IMR-90 (cell line): Measurements from ENCODE around the gene GUCD1. TPM values are rescaled to one million over a fixed set of nuclear protein-coding genes. Genes with fewer than 3 reads are reported as not detected.

Source experiments
- ATAC-seq: fragments of 200-7000 bp; cut with Tn5 transposase; 2 replicates; pipeline ENCODE4 v1.9.1; 2020; ENCODE audit warnings: low read depth, mild to moderate bottlenecking, moderate library complexity
- BruUV-seq: library from RNA; stranded (reverse); fragments of 400-500 nt; replicated peaks from 2 replicates; lab custom pipeline; 2021; lab: Mats Ljungman, UMichigan
- CTCF ChIA-PET: fragments of 300-600 bp; formaldehyde crosslinking; extraction: SDS; loops from one replicate; lab custom pipeline; 2021; ENCODE audit warnings: antibody characterized with exemption; lab: Yijun Ruan, JAX
- POLR2A ChIA-PET: fragments of 300-600 bp; sonication (Branson Sonifier 250); formaldehyde crosslinking; loops from one replicate; lab custom pipeline; 2022; ENCODE audit warnings: antibody characterized with exemption; ENCODE audit not compliant: unreplicated experiment; lab: Charles Lee
- DNase-seq: peaks from one replicate; pipeline ENCODE4 v3.0.0; 2013
- H2AFZ ChIP-seq: replicated peaks from 2 replicates; pipeline ENCODE3; 2013; ENCODE audit warnings: low read length, mild to moderate bottlenecking; ENCODE audit not compliant: poor library complexity
- H2AK5ac ChIP-seq: 2 replicates; pipeline ENCODE4 v1.6.1; 2013; ENCODE audit warnings: low read depth, low read length, inconsistent platforms
- H2AK9ac ChIP-seq: replicated peaks from 2 replicates; pipeline ENCODE3; 2013; ENCODE audit warnings: mild to moderate bottlenecking, low read depth, low read length, moderate library complexity; ENCODE audit not compliant: poor library complexity
- H2BK120ac ChIP-seq: 2 replicates; pipeline ENCODE4 v1.6.1; 2013; ENCODE audit warnings: low read depth, low read length, inconsistent platforms
- H2BK15ac ChIP-seq: 3 replicates; pipeline ENCODE4 v1.6.1; 2013; ENCODE audit warnings: low read depth, low read length, inconsistent platforms
- H2BK20ac ChIP-seq: 2 replicates; pipeline ENCODE4 v1.6.1; 2013; ENCODE audit warnings: low read depth, mild to moderate bottlenecking, inconsistent platforms, low read length, moderate library complexity
- H2BK5ac ChIP-seq: 2 replicates; pipeline ENCODE4 v1.6.1; 2013; ENCODE audit warnings: mild to moderate bottlenecking, low read depth, low read length, inconsistent platforms; ENCODE audit not compliant: poor library complexity, severe bottlenecking
- H3K14ac ChIP-seq: replicated peaks from 2 replicates; pipeline ENCODE4 v1.6.1; 2013; ENCODE audit warnings: low read depth, low read length, inconsistent platforms
- H3K18ac ChIP-seq: 2 replicates; pipeline ENCODE4 v1.6.1; 2013; ENCODE audit warnings: low read depth, low read length, control low read depth
- H3K23ac ChIP-seq: 2 replicates; pipeline ENCODE4 v1.6.1; 2013; ENCODE audit warnings: low read depth, low read length, inconsistent platforms
- H3K27ac ChIP-seq: 2 replicates; pipeline ENCODE4 v1.5.1; 2013; ENCODE audit warnings: mild to moderate bottlenecking, control low read depth, low read length; ENCODE audit not compliant: insufficient read depth
- H3K27me3 ChIP-seq: 2 replicates; pipeline ENCODE4 v1.6.1; 2013; ENCODE audit warnings: low read length; ENCODE audit not compliant: control insufficient read depth, insufficient read depth
- H3K36me3 ChIP-seq: 2 replicates; pipeline ENCODE4 v1.6.1; 2013; ENCODE audit warnings: low read length, mixed read lengths; ENCODE audit not compliant: control insufficient read depth, insufficient read depth
- H3K4ac ChIP-seq: 2 replicates; pipeline ENCODE4 v1.6.1; 2013; ENCODE audit warnings: low read depth, low read length, inconsistent platforms
- H3K4me1 ChIP-seq: 2 replicates; pipeline ENCODE4 v1.6.1; 2013; ENCODE audit warnings: low read length, mixed read lengths; ENCODE audit not compliant: control insufficient read depth, insufficient read depth
- H3K4me2 ChIP-seq: 2 replicates; pipeline ENCODE4 v1.6.1; 2013; ENCODE audit warnings: low read depth, mild to moderate bottlenecking, control low read depth, low read length, moderate library complexity
- H3K4me3 ChIP-seq: 2 replicates; pipeline ENCODE4 v1.5.1; 2013; ENCODE audit warnings: low read depth, mild to moderate bottlenecking, control low read depth, low read length, moderate library complexity; ENCODE audit not compliant: insufficient read depth
- H3K56ac ChIP-seq: 2 replicates; pipeline ENCODE4 v1.6.1; 2013; ENCODE audit warnings: low read length, inconsistent platforms; ENCODE audit not compliant: insufficient read depth; ENCODE audit errors: extremely low read depth
- H3K79me1 ChIP-seq, 2 experiments: 2 replicates each; pipeline ENCODE4 v1.6.1; 2013; ENCODE audit warnings: low read length in 2 of 2, inconsistent platforms in 1 of 2, low read depth in 1 of 2
- H3K9ac ChIP-seq: 2 replicates; pipeline ENCODE4 v1.6.1; 2013; ENCODE audit warnings: low read depth, low read length, control low read depth
- H3K9me1 ChIP-seq: 2 replicates; pipeline ENCODE4 v1.6.1; 2013; ENCODE audit warnings: low read length, inconsistent platforms; ENCODE audit not compliant: insufficient read depth
- H3K9me3 ChIP-seq: 2 replicates; pipeline ENCODE4 v1.6.1; 2013; ENCODE audit warnings: low read length; ENCODE audit not compliant: control insufficient read depth, insufficient read depth
- H4K20me1 ChIP-seq: 2 replicates; pipeline ENCODE4 v1.6.1; 2013; ENCODE audit warnings: low read length, inconsistent platforms; ENCODE audit not compliant: insufficient read depth
- H4K5ac ChIP-seq: 2 replicates; pipeline ENCODE4 v1.6.1; 2013; ENCODE audit warnings: mild to moderate bottlenecking, low read depth, low read length, control low read depth
- H4K8ac ChIP-seq, 2 experiments: 2 replicates each; pipeline ENCODE4 v1.6.1; 2013; ENCODE audit warnings: low read depth in 2 of 2, low read length in 2 of 2, control low read depth in 1 of 2, inconsistent platforms in 1 of 2
- H4K91ac ChIP-seq: 2 replicates; pipeline ENCODE4 v1.6.1; 2013; ENCODE audit warnings: low read depth, low read length, inconsistent platforms; ENCODE audit not compliant: insufficient read depth
- BHLHE40 ChIP-seq: fragments of 150-350 bp; IDR thresholded peaks from 2 replicates; pipeline ENCODE4 v1.6.1; 2016; ENCODE audit warnings: mild to moderate bottlenecking, low read depth, low read length
- CHD1 ChIP-seq: IDR thresholded peaks from 2 replicates; pipeline ENCODE4 v1.6.1; 2012; ENCODE audit warnings: low read depth, low read length, improper control_type of control experiment
- FOS ChIP-seq: fragments of 150-350 bp; IDR thresholded peaks from 2 replicates; pipeline ENCODE4 v1.6.1; 2016; ENCODE audit warnings: low read depth, low read length
- MAFK ChIP-seq: IDR thresholded peaks from 2 replicates; pipeline ENCODE4 v1.6.1; 2012; ENCODE audit warnings: low read depth, low read length, improper control_type of control experiment
- MXI1 ChIP-seq: IDR thresholded peaks from 2 replicates; pipeline ENCODE4 v1.6.1; 2012; ENCODE audit warnings: low read depth, mild to moderate bottlenecking, low read length, moderate library complexity, borderline replicate concordance
- NFE2L2 ChIP-seq: fragments of 150-350 bp; IDR thresholded peaks from 2 replicates; pipeline ENCODE4 v1.6.1; 2016; ENCODE audit warnings: low read depth, mild to moderate bottlenecking, low read length
- POLR2A ChIP-seq: IDR thresholded peaks from 2 replicates; pipeline ENCODE4 v1.6.1; 2012; ENCODE audit warnings: mild to moderate bottlenecking, low read depth, low read length
- RAD21 ChIP-seq: IDR thresholded peaks from 2 replicates; pipeline ENCODE4 v1.6.1; 2012; ENCODE audit warnings: low read length, improper control_type of control experiment
- RCOR1 ChIP-seq: IDR thresholded peaks from 2 replicates; pipeline ENCODE4 v1.6.1; 2012; ENCODE audit warnings: mild to moderate bottlenecking, low read length, improper control_type of control experiment; ENCODE audit not compliant: insufficient replicate concordance
- SMC3 ChIP-seq: fragments of 150-350 bp; IDR thresholded peaks from 2 replicates; pipeline ENCODE4 v1.6.1; 2016; ENCODE audit warnings: low read depth, mild to moderate bottlenecking, antibody characterized with exemption, low read length, moderate library complexity
- WGBS, 2 experiments: methylation state at CpG; one replicate each; pipeline versions ENCODE4 v1.1.5 to v1.1.7; 2013; ENCODE audit warnings: missing lambda C conversion rate in 2 of 2; ENCODE audit not compliant: insufficient read length in 1 of 2; ENCODE audit errors: extremely low coverage in 2 of 2; 5-methylcytosine and 5-hydroxymethylcytosine counted together
- dilution Hi-C: fragments of 300-500 bp; cut with HindIII; formaldehyde crosslinking; loops from one replicate; pipeline ENCODE4 v1.14.3; 2018; ENCODE audit warnings: low sequenced_read_pairs; ENCODE audit not compliant: unreplicated experiment
- in situ Hi-C: fragments of 300-500 bp; cut with MboI; formaldehyde crosslinking; loops from 3 replicates; pipeline ENCODE4 v1.14.3; 2019; ENCODE audit warnings: low sequenced_read_pairs, inconsistent platforms, mixed read lengths
- intact Hi-C: fragments of 100-400 bp; cut with micrococcal nuclease; formaldehyde crosslinking; loops from 2 replicates; pipeline ENCODE4 v1.10.0; 2022
- polyA plus RNA-seq, 3 experiments: library from polyadenylated mRNA; depleted of rRNA; stranded (reverse); fragments of >200 nt; gene quantifications; 2 replicates each; pipeline ENCODE4 v1.2.3, GENCODE V29; 2012; ENCODE audit warnings: low replicate concordance in 1 of 3
- total RNA-seq: library from RNA; depleted of rRNA; stranded (reverse); fragments of >200 nt; gene quantifications from 2 replicates; pipeline ENCODE4 v1.2.3, GENCODE V29; 2012
- TF ChIP-seq, protein P1 (sequence below): fragments of 150-350 bp; IDR thresholded peaks from 2 replicates; pipeline ENCODE4 v1.6.1; 2017; ENCODE audit warnings: mild to moderate bottlenecking, antibody characterized with exemption, low read length, low read depth
- TF ChIP-seq, protein P2 (sequence below): fragments of 150-350 bp; IDR thresholded peaks from 2 replicates; pipeline ENCODE4 v1.6.1; 2016; ENCODE audit warnings: low read depth, mild to moderate bottlenecking, low read length, moderate library complexity, borderline replicate concordance
- TF ChIP-seq, protein P3 (sequence below): conservative IDR thresholded peaks from 2 replicates; pipeline ENCODE4 v1.5.1; 2012; ENCODE audit warnings: mild to moderate bottlenecking, low read depth, low read length, improper control_type of control experiment

Gene GUCD1
- total and polyA plus RNA-seq, 2 of the 4 experiments (the other 2 are of a cell fraction), result 97.6 to 143 TPM

DNA sequence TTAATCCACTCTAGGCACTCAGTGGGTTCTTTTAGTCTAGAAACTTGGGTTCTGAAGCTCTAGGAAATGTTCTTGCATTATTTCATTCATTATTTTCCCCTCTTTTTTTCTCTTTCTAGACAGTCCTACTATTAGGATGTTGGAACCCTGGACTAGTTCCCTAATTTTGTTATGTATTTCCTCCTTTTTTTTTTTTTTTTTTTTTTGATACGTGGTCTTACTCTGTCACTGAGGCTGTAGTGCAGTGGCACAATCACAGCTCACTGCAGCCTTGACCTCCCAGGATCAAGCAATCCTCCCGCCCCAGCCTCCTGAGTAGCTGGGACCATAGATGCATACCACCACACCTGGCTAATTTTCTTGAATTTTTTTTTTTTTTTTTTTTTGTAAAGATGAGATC, 50.4 kb downstream of the GUCD1 start:
- in situ Hi-C loops, result loop anchor here (5.0 kb wide), 1 partner anchor 87 kb away; no protein-coding TSS in a partner anchor
- Histone ChIP-seq H2AFZ (no peak overlapping the region), H4K8ac (no peak overlapping the region)

More for the DNA sequence above, 50.4 kb downstream of the GUCD1 start:
- DNase-seq (no peak), ATAC-seq (no peak)
- H3K79me1 ChIP-seq, result no peaks in the 10 kb centered on the region
- H2AK5ac ChIP-seq, result no peak overlapping the region
- no CpG with 5 or more reads among the region's 2 CpGs for WGBS, 2 experiments
- no peak overlapping the region for H3K14ac ChIP-seq
- H2BK120ac ChIP-seq, result no peak overlapping the region
- dilution Hi-C loops (no loop called here), intact Hi-C loops (no loop called here)
- POLR2A ChIA-PET, result no interaction called here
- peaks cover 5% of the 10 kb centered on the region for H3K4me1 ChIP-seq
- H3K4ac ChIP-seq, result no peak overlapping the region
- CTCF ChIA-PET, result interaction anchor here (0.7 to 1.0 kb wide), 2 partner anchors 61 to 81 kb away, joined by 3 to 4 read pairs; no protein-coding TSS in a partner anchor
- no peak overlapping the region for H3K9ac ChIP-seq
- no peak overlapping the region for H3K4me2 ChIP-seq
- no peak overlapping the region for H2BK5ac ChIP-seq
- H3K23ac ChIP-seq, result no peak overlapping the region
- peaks cover 2% of the 10 kb centered on the region; the same call in 1 of the 2 replicates for H3K9me1 ChIP-seq
- no peak overlapping the region for H4K91ac ChIP-seq
- H4K5ac ChIP-seq, result no peak overlapping the region
- H3K9me3 ChIP-seq, result no peaks in the 10 kb centered on the region
- no TSS peak for BruUV-seq
- H2AK9ac ChIP-seq, result no peak overlapping the region
- no peak overlapping the region for H2BK20ac ChIP-seq
- H3K36me3 ChIP-seq, result no peaks in the 10 kb centered on the region
- H2BK15ac ChIP-seq, result no peak overlapping the region
- no peaks in the 10 kb centered on the region for H4K20me1 ChIP-seq
- H3K27ac ChIP-seq, result no peak overlapping the region
- H3K56ac ChIP-seq, result no peak overlapping the region
- no peak overlapping the region for H3K18ac ChIP-seq
- H3K4me3 ChIP-seq, result no peak overlapping the region
- peaks cover 4% of the 10 kb centered on the region; the same call in 1 of the 2 replicates for H3K27me3 ChIP-seq
- TF ChIP-seq, protein P1, sequence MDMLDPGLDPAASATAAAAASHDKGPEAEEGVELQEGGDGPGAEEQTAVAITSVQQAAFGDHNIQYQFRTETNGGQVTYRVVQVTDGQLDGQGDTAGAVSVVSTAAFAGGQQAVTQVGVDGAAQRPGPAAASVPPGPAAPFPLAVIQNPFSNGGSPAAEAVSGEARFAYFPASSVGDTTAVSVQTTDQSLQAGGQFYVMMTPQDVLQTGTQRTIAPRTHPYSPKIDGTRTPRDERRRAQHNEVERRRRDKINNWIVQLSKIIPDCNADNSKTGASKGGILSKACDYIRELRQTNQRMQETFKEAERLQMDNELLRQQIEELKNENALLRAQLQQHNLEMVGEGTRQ, result no peak
- TF ChIP-seq NFE2L2 (no peak), FOS (no peak), RAD21 (no peak), MXI1 (no peak), CHD1 (no peak), MAFK (no peak), POLR2A (no peak), BHLHE40 (no peak), RCOR1 (no peak), SMC3 (no peak)
- TF ChIP-seq, protein P2, sequence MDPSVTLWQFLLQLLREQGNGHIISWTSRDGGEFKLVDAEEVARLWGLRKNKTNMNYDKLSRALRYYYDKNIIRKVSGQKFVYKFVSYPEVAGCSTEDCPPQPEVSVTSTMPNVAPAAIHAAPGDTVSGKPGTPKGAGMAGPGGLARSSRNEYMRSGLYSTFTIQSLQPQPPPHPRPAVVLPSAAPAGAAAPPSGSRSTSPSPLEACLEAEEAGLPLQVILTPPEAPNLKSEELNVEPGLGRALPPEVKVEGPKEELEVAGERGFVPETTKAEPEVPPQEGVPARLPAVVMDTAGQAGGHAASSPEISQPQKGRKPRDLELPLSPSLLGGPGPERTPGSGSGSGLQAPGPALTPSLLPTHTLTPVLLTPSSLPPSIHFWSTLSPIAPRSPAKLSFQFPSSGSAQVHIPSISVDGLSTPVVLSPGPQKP, result no peak
- TF ChIP-seq, protein P3, sequence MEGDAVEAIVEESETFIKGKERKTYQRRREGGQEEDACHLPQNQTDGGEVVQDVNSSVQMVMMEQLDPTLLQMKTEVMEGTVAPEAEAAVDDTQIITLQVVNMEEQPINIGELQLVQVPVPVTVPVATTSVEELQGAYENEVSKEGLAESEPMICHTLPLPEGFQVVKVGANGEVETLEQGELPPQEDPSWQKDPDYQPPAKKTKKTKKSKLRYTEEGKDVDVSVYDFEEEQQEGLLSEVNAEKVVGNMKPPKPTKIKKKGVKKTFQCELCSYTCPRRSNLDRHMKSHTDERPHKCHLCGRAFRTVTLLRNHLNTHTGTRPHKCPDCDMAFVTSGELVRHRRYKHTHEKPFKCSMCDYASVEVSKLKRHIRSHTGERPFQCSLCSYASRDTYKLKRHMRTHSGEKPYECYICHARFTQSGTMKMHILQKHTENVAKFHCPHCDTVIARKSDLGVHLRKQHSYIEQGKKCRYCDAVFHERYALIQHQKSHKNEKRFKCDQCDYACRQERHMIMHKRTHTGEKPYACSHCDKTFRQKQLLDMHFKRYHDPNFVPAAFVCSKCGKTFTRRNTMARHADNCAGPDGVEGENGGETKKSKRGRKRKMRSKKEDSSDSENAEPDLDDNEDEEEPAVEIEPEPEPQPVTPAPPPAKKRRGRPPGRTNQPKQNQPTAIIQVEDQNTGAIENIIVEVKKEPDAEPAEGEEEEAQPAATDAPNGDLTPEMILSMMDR, result no peak
